CD4-positive, alpha-beta T cell treated with Interferon alpha-2 for 1 hour (primary cell): ENCODE results near the gene PRSS38.

Experiments
- DNase-seq, 2 donors: peaks; one replicate each; pipeline ENCODE4 v3.0.0-alpha.2; 2020 to 2022

Gene PRSS38

DNA sequence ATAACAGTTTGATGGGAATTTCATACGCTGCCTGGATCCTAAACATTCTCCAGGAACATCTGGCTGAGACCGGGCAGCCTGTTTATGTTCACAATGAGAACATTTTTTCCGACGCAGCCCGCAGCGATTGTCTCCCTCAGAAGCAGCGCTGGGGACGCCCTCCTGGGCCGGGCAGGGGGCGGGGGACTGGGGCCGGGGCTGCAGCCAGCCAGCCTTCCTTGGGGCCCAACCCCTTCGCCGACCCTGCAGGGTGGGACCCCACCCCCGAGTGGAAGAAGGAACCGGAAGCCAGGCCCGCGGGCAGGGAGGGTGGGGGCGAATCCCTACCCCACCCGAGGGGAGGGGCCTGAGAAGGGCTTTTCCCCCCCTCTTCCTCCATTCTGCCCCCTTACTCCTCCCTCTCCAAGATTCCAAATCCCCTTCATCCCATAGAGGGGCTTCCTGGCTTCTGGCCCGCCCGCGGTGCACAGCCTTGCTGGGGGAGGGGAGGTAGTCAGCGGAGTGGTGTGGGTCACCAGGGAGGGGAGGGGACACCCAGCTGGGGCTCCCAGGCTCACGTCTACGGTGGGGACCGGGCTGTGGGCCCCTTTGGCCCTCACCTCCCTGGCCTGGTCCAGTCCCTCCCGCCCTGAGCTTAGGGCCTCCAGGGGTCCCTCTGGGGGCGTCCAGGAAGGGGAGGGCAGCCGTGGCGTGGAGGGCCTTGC, 71.7 kb downstream of the PRSS38 start:
- peak in 1 of 2 donors; percentile 57 for DNase-seq

- DNase-seq: peak in 1 of 2 donors; percentile 63
These were observed 72.4 kb downstream of the PRSS38 start for GRCh38 chr1:227887697-227888403.

DNA sequence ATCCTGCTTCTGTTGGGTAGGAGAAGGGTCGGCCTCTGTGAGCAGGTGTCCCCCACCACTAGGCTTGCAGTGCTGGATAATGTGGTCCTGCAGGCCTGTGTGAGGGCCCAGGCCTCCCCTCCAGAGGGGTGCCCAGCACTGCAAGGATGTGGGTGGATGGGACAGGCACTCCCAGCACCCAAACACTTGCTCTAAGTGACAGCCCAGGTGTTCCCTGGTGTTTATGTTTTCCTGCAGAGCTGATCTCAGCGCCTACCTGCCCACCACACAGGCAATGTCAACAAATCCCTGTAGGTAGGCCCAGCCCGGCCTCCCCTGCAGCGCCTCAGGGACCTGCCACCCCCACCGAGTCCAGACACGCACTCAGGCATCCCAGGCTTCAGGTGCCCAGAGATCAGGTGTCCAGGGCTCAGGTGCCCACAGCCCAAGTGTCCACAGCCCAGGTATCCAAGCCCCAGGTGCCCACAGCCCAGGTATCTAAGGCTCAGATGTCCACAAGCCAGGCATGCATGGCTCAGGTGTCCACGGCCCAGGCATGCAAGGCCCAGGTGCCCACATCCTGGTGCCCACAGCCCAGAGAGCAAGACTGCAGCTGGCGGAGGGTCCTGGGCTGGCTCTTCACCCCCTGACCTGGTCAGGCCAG, 73.0 kb downstream of the PRSS38 start:
- no peak for DNase-seq

DNA sequence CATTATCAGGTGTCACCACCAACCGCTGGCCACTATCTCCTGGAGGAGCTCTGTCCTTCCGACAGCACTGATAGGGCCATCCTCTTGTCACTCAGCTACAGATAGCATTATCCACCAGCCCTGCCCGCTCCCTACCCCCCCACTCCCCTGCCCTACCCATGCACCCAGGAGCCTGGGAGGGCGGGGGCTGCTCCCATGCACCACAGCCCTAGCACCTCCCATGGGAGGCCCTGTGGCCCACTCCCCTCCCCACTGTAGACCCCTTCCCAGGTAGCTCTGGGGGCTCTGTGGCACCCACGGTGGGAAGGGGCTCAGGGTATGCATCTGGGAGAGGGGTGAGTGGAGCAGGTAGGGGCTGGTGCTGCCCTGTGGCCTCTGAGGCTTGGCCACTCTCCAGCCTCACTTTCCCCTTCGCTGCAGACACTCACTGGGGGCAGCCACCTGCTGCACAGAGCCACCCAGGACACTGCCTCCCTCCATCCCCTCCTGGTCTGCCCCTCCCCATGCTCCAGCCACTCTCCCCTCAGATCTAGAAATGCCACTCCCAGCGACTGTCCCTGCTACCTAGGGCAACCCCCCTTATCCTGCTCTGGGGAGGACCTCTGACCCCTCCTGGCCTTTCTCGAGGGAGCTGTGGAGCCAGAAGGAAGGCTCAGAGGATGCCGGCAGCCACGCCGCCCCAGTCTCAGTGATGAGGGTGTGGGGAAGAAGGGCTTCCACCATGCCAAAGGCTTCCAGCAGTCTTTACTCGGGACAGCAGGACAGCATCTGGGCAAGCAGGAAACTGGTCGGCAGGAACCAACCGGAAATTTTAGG, 73.8 kb downstream of the PRSS38 start:
- no peak for DNase-seq

DNA sequence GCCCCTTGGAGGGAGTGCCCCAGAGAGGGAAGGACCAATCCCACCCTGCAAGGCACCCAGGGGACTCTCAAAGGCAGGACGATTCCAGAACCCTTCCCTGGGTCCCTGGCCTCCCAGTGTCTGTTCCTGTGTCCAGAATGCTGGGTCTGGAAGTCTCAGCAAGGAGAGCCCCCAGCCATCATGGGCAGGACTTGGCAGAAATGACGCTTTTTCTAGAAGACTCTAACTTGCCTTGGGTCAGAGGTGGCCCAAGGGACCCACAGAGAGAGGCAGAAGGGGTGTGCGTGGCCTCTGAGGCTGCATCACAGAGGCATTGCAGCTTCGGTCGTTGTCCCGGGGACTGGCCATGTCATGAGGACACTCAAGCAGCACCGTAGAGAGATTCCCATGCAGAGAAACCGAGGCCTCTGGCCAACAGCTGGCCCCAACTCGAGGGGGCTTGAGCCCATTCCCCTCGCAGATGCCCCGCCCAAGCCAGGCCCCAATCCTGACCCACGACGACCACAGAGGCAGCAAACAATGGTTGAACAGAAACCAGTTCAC, 74.5 kb downstream of the PRSS38 start:
- no peak for DNase-seq

GRCh38 chr1:227890451-227891222, 75.2 kb downstream of the PRSS38 start:
- DNase-seq: no peak

- peak in 1 of 2 donors; percentile 0 for DNase-seq
These were observed 75.9 kb downstream of the PRSS38 start for GRCh38 chr1:227891223-227891954.

GRCh38 chr1:227891955-227892488, 76.5 kb downstream of the PRSS38 start:
- peak in 1 of 2 donors; percentile 0 for DNase-seq

DNA sequence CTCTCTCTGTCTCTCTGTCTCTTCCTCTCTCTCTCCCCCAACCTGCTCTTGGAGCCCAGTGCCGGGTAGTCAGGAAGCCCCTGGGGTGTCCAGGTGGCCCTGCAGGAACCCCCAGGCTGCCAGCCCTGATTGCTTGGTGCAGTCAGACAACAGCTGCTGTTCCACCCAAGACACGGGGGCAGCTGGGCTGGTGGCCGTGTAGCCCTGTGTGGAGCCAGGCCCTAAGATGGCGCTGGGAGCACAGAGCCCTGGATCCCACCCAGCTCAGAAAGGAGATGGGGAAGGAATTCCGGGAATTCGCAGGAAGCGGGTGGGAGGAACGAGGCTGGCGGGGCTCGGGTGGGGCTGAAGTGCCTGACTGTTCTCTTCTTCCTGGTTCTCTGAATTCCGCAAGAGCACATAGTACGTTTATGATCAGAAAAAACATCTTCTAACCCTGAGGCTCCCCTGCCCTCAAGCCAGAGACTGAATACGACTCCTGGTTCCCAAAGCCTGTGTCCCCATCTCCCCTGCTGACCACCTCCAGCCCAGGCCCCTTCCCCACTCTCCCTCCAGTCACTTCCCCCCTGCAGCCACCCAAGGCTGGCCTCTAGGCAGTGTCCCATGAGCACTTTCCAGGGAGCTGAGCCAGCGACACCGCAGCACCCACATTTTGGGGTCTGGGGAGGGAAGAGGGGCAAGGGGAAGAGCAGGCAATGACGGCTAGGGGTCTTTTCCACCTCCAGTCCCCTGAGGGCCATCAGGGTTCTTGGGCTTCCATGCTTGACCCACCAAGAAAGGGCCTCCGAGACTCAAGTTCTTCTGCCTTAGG, 77.2 kb downstream of the PRSS38 start:
- peak in 1 of 2 donors; percentile 1 for DNase-seq

DNA sequence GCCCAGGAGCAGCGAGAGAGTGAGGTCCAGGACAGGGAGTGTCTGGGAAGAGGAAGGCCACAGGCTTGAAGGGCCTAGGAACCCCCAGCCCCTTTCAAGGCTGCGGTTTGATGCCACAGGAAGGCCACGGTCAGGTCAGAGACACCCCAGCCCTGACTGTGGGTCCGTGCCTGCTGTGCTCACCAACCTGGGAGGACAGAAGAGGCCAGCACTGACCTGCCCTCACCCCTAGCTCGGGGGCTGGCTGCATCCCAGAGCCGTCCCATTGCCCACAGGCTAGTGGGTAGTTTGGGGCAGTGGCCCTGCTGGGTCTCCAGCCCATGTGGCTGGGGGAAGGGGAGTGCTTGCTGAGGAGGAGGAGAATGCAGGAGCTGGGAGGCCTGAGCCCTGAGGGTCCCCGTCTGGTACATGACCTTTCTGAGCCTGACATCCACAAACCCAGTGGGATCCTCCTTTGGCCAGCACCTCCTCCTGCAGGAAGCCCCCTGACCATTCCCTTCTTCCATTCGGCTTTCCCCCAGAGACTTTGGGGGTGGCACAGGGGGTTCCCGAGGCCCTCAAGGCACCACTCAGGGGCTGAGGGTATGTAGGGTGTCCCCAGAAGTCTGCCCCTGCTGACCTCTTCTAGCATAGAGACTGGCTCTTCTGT, 77.9 kb downstream of the PRSS38 start:
- peak in 1 of 2 donors; percentile 1 for DNase-seq

GRCh38 chr1:227893949-227894721, 78.7 kb downstream of the PRSS38 start:
- DNase-seq: no peak

DNA sequence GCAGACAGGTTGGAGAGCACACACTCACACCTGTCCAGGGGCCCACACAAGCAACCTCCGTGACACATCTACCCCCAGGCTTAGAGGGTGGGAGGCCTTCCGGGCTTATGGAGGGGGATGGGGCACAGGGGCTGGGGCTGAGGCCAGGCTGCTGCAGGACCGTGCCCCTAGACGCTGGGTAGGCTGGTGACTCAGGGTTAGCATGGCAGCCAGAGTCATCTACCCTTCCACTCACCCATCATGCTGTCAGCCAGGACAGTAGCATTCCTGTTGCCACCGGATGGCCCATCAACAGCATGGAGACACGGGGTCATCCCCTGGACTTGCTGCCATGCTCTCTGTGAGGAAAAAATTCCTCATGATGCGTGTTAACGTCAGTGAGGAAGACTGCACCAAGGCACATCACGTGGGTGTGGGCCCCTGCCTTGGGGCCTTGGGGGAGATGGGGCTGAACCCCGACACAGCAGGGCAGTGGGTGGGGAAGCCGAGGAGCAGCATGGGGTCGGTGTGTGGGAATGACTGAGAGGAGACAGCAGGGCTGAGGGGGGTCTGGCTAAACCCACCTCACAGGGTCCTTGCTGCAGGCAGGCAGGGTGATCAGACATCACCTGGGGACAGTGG, 79.5 kb downstream of the PRSS38 start:
- DNase-seq: no peak
